HepG2 (cell line): ENCODE data around the gene SPTB. TPM values are rescaled to one million over a fixed set of nuclear protein-coding genes. Genes with fewer than 3 reads are reported as not detected.

ENCODE experiments used
- ATAC-seq: fragments of 200-7000 bp; cut with Tn5 transposase; 3 replicates; pipeline ENCODE4 v1.9.1; 2020; ENCODE audit warnings: mild to moderate bottlenecking, moderate library complexity
- BruUV-seq: library from RNA; stranded (reverse); fragments of 400-500 nt; replicated peaks from 2 replicates; lab custom pipeline; 2021; lab: Mats Ljungman, UMichigan
- CTCF ChIA-PET: fragments of 300-600 bp; formaldehyde crosslinking; extraction: SDS; loops from one replicate; lab custom pipeline; 2021; ENCODE audit warnings: low total read pairs, inconsistent platforms, low intra/inter-chr PET ratio; lab: Yijun Ruan, JAX
- POLR2A ChIA-PET: fragments of 350-600 bp; sonication (Branson Sonifier 250); formaldehyde crosslinking; loops from one replicate; lab custom pipeline; 2020; ENCODE audit warnings: antibody characterized with exemption, inconsistent platforms; lab: Yijun Ruan, JAX
- DNase-seq: peaks from one replicate; pipeline ENCODE4 v3.0.0-alpha.2; 2015; ENCODE audit warnings: low spot score
- FAIRE-seq: peaks from 3 replicates; lab custom pipeline; 2011; peaks lifted over from hg19 to GRCh38; lab: Jason Lieb, UNC
- H2AFZ ChIP-seq: one replicate; pipeline ENCODE4 v1.6.1; 2011; ENCODE audit warnings: low read length, inconsistent platforms
- H3K27ac ChIP-seq: fragments of 300-600 bp; 3 replicates; pipeline ENCODE4 v1.8.0; 2011; ENCODE audit warnings: mixed run types, mild to moderate bottlenecking, mixed read lengths, low read length, inconsistent platforms; ENCODE audit not compliant: insufficient read depth; ENCODE audit errors: extremely low read length
- H3K27me3 ChIP-seq, 2 experiments: fragments of 200-600 bp in 1 of 2; 2 replicates in 1 of 2; 3 replicates in 1 of 2; pipeline versions ENCODE4 v1.6.0 to v1.8.0; 2011; ENCODE audit warnings: low read length in 2 of 2, mild to moderate bottlenecking in 2 of 2, moderate library complexity in 2 of 2, inconsistent platforms in 1 of 2; ENCODE audit not compliant: insufficient read depth in 2 of 2, control insufficient read depth in 1 of 2
- H3K36me3 ChIP-seq, 2 experiments: fragments of 200-600 bp in 1 of 2; replicated peaks in 1 of 2; 2 replicates in 1 of 2; 3 replicates in 1 of 2; pipeline versions ENCODE4 v1.5.1 to v1.8.0; 2011; ENCODE audit warnings: low read length in 2 of 2, inconsistent platforms in 1 of 2; ENCODE audit not compliant: insufficient read depth in 2 of 2, control insufficient read depth in 1 of 2
- H3K4me1 ChIP-seq: 2 replicates; pipeline ENCODE4 v1.5.1; 2012; ENCODE audit warnings: low read length, inconsistent platforms; ENCODE audit not compliant: insufficient read depth
- H3K4me2 ChIP-seq: 2 replicates; pipeline ENCODE4 v1.6.0; 2011; ENCODE audit warnings: low read depth, low read length, inconsistent platforms
- H3K4me3 ChIP-seq, 3 experiments: fragments of 200-600 bp in 1 of 3; sonication (generic), shearing (Covaris generic) in 1 of 3; replicated peaks in 1 of 3; 2 replicates each; pipeline ENCODE4 v1.5.1; 2011 to 2016; ENCODE audit warnings: low read length in 3 of 3, inconsistent platforms in 2 of 3, low read depth in 2 of 3, mild to moderate bottlenecking in 2 of 3, control low read depth in 1 of 3, mixed read lengths in 1 of 3; ENCODE audit not compliant: insufficient read depth in 1 of 3
- H3K79me2 ChIP-seq: one replicate; pipeline ENCODE4 v1.6.1; 2011; ENCODE audit warnings: low read length, inconsistent platforms; ENCODE audit not compliant: insufficient read depth
- H3K9ac ChIP-seq: 2 replicates; pipeline ENCODE4 v1.6.0; 2011; ENCODE audit warnings: mild to moderate bottlenecking, low read depth, low read length, inconsistent platforms; ENCODE audit not compliant: insufficient read depth
- H3K9me3 ChIP-seq: 2 replicates; pipeline ENCODE4 v1.5.1; 2012; ENCODE audit warnings: mild to moderate bottlenecking, low read length
- H4K20me1 ChIP-seq: 2 replicates; pipeline ENCODE4 v1.6.0; 2011; ENCODE audit warnings: inconsistent platforms, mild to moderate bottlenecking, low read length, moderate library complexity; ENCODE audit not compliant: insufficient read depth
- ARNTL ChIP-seq: sonication (generic); formaldehyde crosslinking; IDR thresholded peaks from 2 replicates; pipeline ENCODE4 v1.4.0; 2020; ENCODE audit warnings: mild to moderate bottlenecking, missing genetic modification reagents
- BCL6 ChIP-seq: IDR thresholded peaks from 2 replicates; pipeline ENCODE4 v1.6.1; 2016; ENCODE audit warnings: missing genetic modification reagents, missing compliant biosample characterization
- FOXM1 ChIP-seq: sonication (generic); formaldehyde crosslinking; IDR thresholded peaks from 2 replicates; pipeline ENCODE4 v1.5.0; 2020; ENCODE audit warnings: missing genetic modification reagents
- KMT2A ChIP-seq: sonication (generic); formaldehyde crosslinking; IDR thresholded peaks from 2 replicates; pipeline ENCODE4 v1.4.0; 2020; ENCODE audit warnings: missing genetic modification reagents
- MBD4 ChIP-seq: IDR thresholded peaks from 2 replicates; pipeline ENCODE4 v1.6.1; 2012; ENCODE audit warnings: low read length, inconsistent platforms, borderline replicate concordance
- MBNL3 ChIP-seq: fragments of 250-450 bp; sonication (Bioruptor Pico); conservative IDR thresholded peaks from 2 replicates; pipeline ENCODE4 v1.8.0; 2022; ENCODE audit warnings: mild to moderate bottlenecking, inconsistent platforms
- MXD4 ChIP-seq: IDR thresholded peaks from 2 replicates; pipeline ENCODE4 v1.6.1; 2016; ENCODE audit warnings: mild to moderate bottlenecking, missing biosample characterization, missing genetic modification reagents
- RAD21 ChIP-seq: fragments of 450-650 bp; formaldehyde crosslinking; IDR thresholded peaks from 2 replicates; pipeline ENCODE4 v1.5.0; 2020; ENCODE audit warnings: mild to moderate bottlenecking
- SALL2 ChIP-seq: sonication (generic); formaldehyde crosslinking; IDR thresholded peaks from 2 replicates; pipeline ENCODE4 v1.8.1; 2023; ENCODE audit warnings: mild to moderate bottlenecking, missing genetic modification reagents, inconsistent platforms
- SPEN ChIP-seq: sonication (generic); formaldehyde crosslinking; IDR thresholded peaks from 2 replicates; pipeline ENCODE4 v1.5.1; 2020; ENCODE audit warnings: low read depth, mild to moderate bottlenecking, missing genetic modification reagents
- ZBTB42 ChIP-seq: sonication (generic); formaldehyde crosslinking; IDR thresholded peaks from 2 replicates; pipeline ENCODE4 v1.5.0; 2020; ENCODE audit warnings: mild to moderate bottlenecking, missing genetic modification reagents
- ZNF256 ChIP-seq: sonication (generic); formaldehyde crosslinking; conservative IDR thresholded peaks from 2 replicates; pipeline ENCODE4 v1.4.0; 2020; ENCODE audit warnings: missing genetic modification reagents
- ZNF264 ChIP-seq: sonication (generic); formaldehyde crosslinking; IDR thresholded peaks from 2 replicates; pipeline ENCODE4 v1.4.0; 2020; ENCODE audit warnings: missing genetic modification reagents
- ZNF282 ChIP-seq: fragments of 450-650 bp; IDR thresholded peaks from 2 replicates; pipeline ENCODE4 v1.6.1; 2018; ENCODE audit not compliant: partially characterized antibody
- ZNF496 ChIP-seq: sonication (generic); formaldehyde crosslinking; IDR thresholded peaks from 2 replicates; pipeline ENCODE4 v1.8.1; 2023; ENCODE audit warnings: mild to moderate bottlenecking, moderate library complexity, missing genetic modification reagents; ENCODE audit not compliant: insufficient replicate concordance
- ZNF660 ChIP-seq: sonication (generic); formaldehyde crosslinking; IDR thresholded peaks from 2 replicates; pipeline ENCODE4 v1.5.1; 2020; ENCODE audit warnings: mild to moderate bottlenecking, low read depth, missing genetic modification reagents, borderline replicate concordance
- ZNF816 ChIP-seq: sonication (generic); formaldehyde crosslinking; IDR thresholded peaks from 2 replicates; pipeline ENCODE4 v1.8.0; 2022; ENCODE audit warnings: missing genetic modification reagents, mild to moderate bottlenecking, borderline replicate concordance
- ZNF839 ChIP-seq: sonication (generic); formaldehyde crosslinking; IDR thresholded peaks from 2 replicates; pipeline ENCODE4 v1.4.0; 2020; ENCODE audit warnings: missing genetic modification reagents, mild to moderate bottlenecking, borderline replicate concordance
- WGBS: methylation state at CpG from one replicate; pipeline ENCODE4 v1.1.6; 2017; ENCODE audit warnings: low lambda C conversion rate; 5-methylcytosine and 5-hydroxymethylcytosine counted together
- in situ Hi-C: cut with HindIII; loops from 2 replicates; pipeline ENCODE4 v1.10.0; 2017; ENCODE audit warnings: low pct_unique_long_range_greater_than_20kb; ENCODE audit not compliant: extremely low pct_ligation_motif_present
- intact Hi-C: fragments of 100-400 bp; cut with micrococcal nuclease; formaldehyde crosslinking; loops from one replicate; pipeline ENCODE4 v1.10.0; 2022; ENCODE audit not compliant: unreplicated experiment
- polyA plus RNA-seq, 8 experiments: library from polyadenylated mRNA; depleted of rRNA in 3 of 8; stranded (reverse) in 7 of 8; unstranded in 1 of 8; fragments of >200 nt; fragmentation: Illumina TruSeq in 4 of 8; extraction: Trizol in 4 of 8; gene quantifications; 2 replicates each; pipeline versions ENCODE4 v1.2.1 to v1.2.3, GENCODE V29; 2011 to 2016; ENCODE audit warnings: low read depth in 4 of 8, missing spikeins in 1 of 8, mixed read lengths in 1 of 8; ENCODE audit not compliant: insufficient read depth in 1 of 8
- total RNA-seq, 5 experiments: library from RNA; depleted of rRNA; stranded (reverse); fragments of >200 nt; fragmentation: Illumina TruSeq; extraction: Trizol; gene quantifications; 2 replicates each; pipeline ENCODE4 v1.2.3, GENCODE V29; 2016; ENCODE audit warnings: low read depth in 1 of 5
- TF ChIP-seq, protein P1 (sequence below): sonication (generic); formaldehyde crosslinking; IDR thresholded peaks from 2 replicates; pipeline ENCODE4 v1.4.0; 2020; ENCODE audit warnings: missing genetic modification reagents, borderline replicate concordance
- TF ChIP-seq, protein P2 (sequence below): sonication (generic); formaldehyde crosslinking; IDR thresholded peaks from 2 replicates; pipeline ENCODE4 v1.9.0; 2022; ENCODE audit warnings: missing genetic modification reagents, mild to moderate bottlenecking, borderline replicate concordance

Gene SPTB
- total and polyA plus RNA-seq, 2 of the 13 experiments (the other 11 are each of a cell fraction or from before 2014, with no cell fraction given) = 0.01 to 0.02 TPM

DNA sequence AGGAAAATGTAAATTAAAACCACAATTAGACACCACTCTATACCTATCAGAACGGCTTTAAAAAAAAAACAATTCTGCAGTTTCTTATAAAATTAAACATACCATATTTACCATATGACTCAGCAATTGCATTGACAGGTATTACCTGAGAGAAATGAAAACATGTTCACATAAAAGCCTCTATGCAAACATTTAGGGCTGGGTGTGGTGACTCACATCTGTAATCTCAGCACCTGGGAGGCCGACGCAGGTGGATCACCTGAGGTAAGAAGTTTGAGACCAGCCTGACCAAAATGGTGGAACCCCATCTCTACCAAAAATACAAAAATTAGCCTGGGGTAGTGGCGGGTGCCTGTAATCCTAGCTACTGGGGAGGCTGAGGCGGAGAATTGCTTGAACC is 41.1 kb downstream of the SPTB start:
- ChIA-PET POLR2A (no interaction called here), CTCF (no interaction called here)
- in situ Hi-C loops (no loop called here), intact Hi-C loops (no loop called here)
- Histone ChIP-seq H3K79me2 (no peaks in the 10 kb centered on the region), H3K36me3 (no peaks in the 10 kb centered on the region), H2AFZ (no peak overlapping the region), H3K4me1 (no peaks in the 10 kb centered on the region), H3K4me2 (no peak overlapping the region), H4K20me1 (no peaks in the 10 kb centered on the region), H3K9ac (no peak overlapping the region), H3K27ac (no peak overlapping the region), H3K4me3 (no peak overlapping the region), H3K9me3 (no peaks in the 10 kb centered on the region), H3K27me3 (peaks cover 0 to 13% of the 10 kb centered on the region in 2 experiments; a peak in 2 of 5 replicates)
- ATAC-seq (no peak), DNase-seq (no peak), FAIRE-seq (no peak)
- TF ChIP-seq MXD4 (CRISPR knock-in tag) (no peak), ZNF496 (CRISPR knock-in tag) (no peak), MBD4 (no peak), SALL2 (CRISPR knock-in tag) (no peak), KMT2A (CRISPR knock-in tag) (no peak), ZNF660 (CRISPR knock-in tag) (no peak), ZNF816 (CRISPR knock-in tag) (no peak), MBNL3 (CRISPR knock-in tag) (no peak), ZNF839 (CRISPR knock-in tag) (no peak), ARNTL (CRISPR knock-in tag) (no peak), ZNF264 (CRISPR knock-in tag) (no peak), FOXM1 (no peak), SPEN (no peak), BCL6 (CRISPR knock-in tag) (no peak), ZNF282 (no peak), ZNF256 (no peak), RAD21 (CRISPR knock-in tag) (no peak), ZBTB42 (no peak)
- TF ChIP-seq, protein P1, sequence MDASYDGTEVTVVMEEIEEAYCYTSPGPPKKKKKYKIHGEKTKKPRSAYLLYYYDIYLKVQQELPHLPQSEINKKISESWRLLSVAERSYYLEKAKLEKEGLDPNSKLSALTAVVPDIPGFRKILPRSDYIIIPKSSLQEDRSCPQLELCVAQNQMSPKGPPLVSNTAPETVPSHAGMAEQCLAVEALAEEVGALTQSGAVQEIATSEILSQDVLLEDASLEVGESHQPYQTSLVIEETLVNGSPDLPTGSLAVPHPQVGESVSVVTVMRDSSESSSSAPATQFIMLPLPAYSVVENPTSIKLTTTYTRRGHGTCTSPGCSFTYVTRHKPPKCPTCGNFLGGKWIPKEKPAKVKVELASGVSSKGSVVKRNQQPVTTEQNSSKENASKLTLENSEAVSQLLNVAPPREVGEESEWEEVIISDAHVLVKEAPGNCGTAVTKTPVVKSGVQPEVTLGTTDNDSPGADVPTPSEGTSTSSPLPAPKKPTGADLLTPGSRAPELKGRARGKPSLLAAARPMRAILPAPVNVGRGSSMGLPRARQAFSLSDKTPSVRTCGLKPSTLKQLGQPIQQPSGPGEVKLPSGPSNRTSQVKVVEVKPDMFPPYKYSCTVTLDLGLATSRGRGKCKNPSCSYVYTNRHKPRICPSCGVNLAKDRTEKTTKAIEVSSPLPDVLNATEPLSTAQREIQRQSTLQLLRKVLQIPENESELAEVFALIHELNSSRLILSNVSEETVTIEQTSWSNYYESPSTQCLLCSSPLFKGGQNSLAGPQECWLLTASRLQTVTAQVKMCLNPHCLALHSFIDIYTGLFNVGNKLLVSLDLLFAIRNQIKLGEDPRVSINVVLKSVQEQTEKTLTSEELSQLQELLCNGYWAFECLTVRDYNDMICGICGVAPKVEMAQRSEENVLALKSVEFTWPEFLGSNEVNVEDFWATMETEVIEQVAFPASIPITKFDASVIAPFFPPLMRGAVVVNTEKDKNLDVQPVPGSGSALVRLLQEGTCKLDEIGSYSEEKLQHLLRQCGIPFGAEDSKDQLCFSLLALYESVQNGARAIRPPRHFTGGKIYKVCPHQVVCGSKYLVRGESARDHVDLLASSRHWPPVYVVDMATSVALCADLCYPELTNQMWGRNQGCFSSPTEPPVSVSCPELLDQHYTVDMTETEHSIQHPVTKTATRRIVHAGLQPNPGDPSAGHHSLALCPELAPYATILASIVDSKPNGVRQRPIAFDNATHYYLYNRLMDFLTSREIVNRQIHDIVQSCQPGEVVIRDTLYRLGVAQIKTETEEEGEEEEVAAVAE (CRISPR knock-in tag) = no peak
- TF ChIP-seq, protein P2, sequence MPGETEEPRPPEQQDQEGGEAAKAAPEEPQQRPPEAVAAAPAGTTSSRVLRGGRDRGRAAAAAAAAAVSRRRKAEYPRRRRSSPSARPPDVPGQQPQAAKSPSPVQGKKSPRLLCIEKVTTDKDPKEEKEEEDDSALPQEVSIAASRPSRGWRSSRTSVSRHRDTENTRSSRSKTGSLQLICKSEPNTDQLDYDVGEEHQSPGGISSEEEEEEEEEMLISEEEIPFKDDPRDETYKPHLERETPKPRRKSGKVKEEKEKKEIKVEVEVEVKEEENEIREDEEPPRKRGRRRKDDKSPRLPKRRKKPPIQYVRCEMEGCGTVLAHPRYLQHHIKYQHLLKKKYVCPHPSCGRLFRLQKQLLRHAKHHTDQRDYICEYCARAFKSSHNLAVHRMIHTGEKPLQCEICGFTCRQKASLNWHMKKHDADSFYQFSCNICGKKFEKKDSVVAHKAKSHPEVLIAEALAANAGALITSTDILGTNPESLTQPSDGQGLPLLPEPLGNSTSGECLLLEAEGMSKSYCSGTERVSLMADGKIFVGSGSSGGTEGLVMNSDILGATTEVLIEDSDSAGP (CRISPR knock-in tag) = no peak
- no TSS peak for BruUV-seq
- 18% methylated on average over 4 of the region's 5 CpGs for WGBS
